GM18526 (cell line): ENCODE measurements around the gene DLG1.

Experiments used
- POLR2A ChIP-seq: IDR thresholded peaks from 3 replicates; pipeline ENCODE4 v1.6.1; 2011; ENCODE audit not compliant: insufficient read length; ENCODE audit errors: extremely low read depth

DLG1 gene

GRCh38 chr3:197019021-197019420, 279.4 kb downstream of the DLG1 start:
- TF ChIP-seq POLR2A: no peak

DNA sequence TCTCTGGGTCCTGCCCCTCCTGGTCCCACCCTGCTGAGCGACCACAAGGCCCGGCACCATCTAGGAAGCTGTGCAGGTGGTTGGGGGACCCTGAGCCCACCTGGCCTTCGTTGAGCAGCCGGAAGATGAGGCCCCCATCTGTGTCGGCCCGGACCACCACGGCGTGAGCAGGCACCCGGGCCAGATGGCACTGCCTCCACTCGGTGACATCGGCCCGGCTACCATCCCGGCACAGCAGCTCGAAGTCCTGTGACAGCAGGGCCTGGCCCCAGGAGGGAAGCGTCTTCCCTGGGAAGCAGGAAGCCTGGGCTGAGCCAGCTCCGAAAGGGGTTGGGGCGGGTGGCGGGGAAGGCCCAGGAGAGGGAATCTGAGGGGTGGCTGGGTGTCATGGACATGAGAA, 281.4 kb downstream of the DLG1 start:
- no peak for TF ChIP-seq POLR2A

- no peak for TF ChIP-seq POLR2A
These were observed 282.3 kb downstream of the DLG1 start for GRCh38 chr3:197015790-197016736.

DNA sequence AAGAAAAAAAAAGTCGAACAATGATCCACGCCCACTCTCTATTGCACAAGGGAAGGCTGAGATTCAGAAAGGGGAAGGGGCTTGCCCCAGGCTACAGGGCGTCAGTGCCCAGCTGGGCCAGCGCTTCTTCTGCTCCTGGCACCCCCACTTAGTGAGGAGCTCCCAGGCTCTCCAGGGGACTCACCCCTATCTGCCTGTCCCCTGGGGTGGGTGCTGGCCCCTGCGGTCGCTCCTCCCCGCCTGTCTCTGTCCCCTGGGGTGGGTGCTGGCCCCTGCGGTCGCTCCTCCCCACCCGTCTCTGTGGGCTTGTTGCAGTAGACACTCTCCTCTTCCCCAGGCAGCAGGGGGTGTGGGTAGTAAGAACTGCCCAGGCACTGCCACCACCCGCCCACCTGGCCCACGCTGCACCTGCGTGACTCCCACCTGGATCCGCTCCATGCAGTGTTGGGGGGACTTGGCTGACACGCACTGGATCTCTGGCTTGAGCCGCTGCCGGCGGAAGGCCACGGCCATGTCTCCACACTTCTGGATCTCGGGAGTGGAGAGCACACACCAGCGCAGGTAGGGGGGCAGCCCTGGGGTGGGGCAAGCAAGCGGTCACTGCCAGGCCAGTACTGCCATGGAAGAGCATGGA, 283.4 kb downstream of the DLG1 start:
- no peak for TF ChIP-seq POLR2A

DNA sequence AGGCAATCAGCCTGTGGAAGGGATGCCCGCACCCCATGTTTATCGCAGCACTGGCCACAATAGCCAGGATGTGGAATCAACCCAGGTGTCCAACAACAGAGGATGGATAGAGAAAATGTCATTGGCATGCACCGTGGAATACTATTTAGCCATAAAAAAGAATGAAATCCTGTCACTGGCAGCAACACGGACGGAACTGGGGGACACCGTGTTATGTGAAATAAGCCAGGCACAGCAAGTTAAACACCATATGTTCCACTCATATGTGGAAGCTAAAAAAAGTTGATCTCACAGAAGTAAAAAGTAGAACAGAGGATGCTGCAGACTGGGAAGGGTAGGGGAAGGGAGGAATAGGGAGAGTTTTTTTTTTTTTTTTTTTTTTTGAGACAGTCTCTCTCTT, 284.4 kb downstream of the DLG1 start:
- no peak for TF ChIP-seq POLR2A

- no peak for TF ChIP-seq POLR2A
These were observed 285.9 kb downstream of the DLG1 start for GRCh38 chr3:197012540-197012883.

DNA sequence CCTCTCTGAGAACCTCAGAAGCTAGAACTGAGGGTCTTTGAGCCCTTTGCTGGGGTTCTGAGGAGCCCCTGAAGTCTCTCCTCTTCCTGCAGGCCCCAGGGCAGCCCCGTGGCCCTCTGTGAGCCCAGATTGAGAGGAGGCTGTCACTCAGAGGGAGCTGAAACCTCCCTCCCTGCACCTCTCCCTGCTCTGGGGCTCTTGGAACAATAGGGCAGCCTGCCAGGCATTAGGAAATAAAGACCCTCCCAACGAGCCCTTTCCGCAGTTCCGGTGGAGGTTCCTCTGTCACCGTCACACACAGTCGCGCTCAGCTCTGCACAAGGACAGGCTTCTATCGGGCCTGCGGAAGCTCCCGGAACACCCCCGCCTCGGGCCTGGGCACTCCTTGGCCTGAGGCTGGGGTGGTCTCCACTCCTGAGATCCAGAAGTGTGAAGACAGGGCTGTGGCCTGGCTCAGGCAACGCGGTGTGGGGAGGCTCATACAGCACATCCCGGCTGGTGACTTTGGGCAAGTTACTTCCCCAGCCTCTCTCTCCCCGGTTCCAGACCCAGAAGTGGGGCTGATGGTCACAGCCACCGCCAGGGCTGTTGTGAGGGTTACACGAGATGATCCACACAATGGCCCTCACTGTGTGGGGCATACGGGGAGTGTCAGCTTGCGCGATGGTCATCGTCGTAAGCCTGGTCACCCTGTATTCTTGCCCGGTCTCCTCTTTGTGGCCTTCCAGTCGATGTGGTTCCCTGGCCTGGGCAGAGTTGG, 286.5 kb downstream of the DLG1 start:
- no peak for TF ChIP-seq POLR2A

DNA sequence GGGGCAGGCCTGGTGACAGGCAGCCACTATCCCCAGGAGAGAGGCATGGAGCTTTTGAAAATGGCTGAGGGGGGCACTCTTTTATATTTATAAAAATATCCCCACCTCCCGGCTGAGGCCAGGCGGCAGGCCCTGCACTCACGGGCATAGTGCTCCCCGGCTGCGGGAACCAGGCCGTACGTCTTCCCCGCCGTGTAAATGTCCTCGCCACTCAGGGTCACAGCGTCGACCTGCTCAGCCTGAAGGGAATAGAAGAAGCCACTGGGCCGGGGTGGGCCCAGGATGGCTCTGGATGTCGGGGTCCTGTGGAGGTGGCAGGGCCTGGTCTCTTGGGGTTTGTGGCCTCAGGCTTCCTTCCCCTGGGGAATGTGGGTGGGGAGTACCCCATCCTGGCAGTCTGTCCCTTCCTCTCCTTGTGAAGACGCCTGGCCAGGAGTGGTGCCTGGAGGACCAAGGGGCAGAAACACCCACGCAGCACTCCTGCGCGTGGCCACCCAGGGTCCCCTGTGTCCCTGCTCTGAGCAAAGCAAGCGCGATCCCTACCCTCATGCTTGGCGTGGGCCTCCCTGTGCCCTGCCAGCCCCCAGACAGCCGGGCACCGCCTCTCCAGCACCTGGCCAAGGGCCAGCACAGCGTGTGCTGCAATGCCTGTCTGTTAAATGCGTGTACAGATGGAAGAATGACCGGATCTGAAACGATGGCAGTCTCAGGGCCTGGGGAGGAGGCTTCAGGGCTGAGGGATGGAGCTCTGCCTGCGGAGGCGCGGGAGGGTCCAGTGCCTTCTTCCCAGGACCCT, 287.7 kb downstream of the DLG1 start:
- TF ChIP-seq POLR2A: no peak

DNA sequence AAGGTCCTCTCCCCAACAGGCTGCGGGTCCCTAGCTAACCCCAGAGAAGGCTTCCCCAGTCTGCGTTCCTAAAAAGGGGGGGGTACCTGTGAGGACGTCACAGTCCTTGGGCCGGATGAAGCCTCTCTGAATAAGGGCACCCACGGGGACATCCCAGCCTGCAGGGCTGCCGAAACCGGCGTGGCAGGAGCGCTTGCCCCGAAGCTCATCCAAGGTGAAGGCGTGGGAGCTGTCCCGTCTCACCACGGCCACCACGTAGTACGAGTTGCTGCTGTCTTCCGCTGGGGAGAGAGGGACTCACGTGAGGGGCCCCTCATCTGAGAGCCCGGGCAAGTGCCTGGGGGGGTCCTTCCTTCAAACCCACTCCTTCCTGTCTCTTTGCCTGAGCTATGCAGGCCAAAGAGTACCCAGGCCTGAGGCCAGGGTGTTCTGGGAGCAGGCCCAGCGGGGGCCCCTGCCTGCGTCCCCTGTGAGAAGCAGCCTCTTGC, 288.8 kb downstream of the DLG1 start:
- no peak for TF ChIP-seq POLR2A

DNA sequence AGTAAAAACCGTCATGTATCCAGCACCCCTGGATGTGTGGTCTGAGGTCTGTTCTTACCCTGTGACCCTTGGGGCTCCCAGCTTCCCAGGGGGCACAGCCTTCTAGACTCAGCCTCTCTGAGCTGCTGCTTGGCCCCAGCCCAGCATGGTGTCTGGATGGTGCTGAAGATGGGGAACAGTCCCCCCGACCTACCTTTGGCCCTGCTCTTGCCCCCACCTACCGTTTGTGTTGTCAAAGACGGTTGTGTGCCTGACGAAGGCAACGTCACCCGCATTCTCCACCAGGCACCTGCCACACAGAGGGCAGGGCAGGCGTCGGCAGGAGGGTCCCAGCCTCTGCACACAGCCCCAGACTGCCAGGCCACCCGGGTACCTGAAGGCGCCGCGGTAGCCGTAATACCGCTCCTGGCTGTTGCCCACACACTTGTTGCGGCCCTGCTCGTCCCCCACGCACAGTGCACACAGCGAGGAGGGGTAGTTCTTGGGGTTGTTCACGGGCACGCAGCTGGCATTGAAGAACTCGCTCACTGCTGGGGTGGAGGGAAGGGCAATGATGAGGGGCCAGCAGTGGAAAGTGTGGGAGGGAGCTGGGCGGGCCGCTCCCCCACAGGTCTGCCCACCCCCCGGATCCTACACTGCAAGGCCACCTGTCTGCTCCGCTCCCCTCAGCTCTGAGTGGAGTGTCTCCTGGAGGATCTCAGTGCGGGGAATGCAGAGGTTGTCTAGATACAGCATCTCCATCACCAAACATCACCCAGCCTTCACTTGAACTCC, 289.8 kb downstream of the DLG1 start:
- no peak for TF ChIP-seq POLR2A

DNA sequence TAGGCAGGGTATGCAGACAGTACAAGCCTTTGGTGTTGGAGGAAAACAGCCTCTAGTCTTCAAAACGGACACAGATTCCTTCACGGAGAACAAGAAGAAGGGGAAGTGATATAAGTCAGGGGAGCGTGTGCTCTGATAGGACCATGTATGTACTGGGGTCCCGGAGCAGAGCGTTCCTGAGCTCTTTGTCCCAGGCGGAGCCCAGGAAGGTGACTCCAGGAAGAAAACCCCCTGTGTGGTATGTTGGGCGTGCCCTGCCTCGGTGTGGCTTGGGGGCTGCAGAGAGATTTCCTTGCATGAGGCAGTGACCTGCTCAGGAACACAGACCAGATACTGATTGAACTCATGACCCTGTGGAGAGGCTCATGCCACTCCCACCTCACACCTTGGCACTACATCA, 290.5 kb downstream of the DLG1 start:
- no peak for TF ChIP-seq POLR2A

- no peak for TF ChIP-seq POLR2A
These were observed 291.0 kb downstream of the DLG1 start for GRCh38 chr3:197007296-197007940.

GRCh38 chr3:197006860-197007259, 291.6 kb downstream of the DLG1 start:
- no peak for TF ChIP-seq POLR2A

- no peak for TF ChIP-seq POLR2A
These were observed 292.0 kb downstream of the DLG1 start for GRCh38 chr3:197006446-197006845.
